Measurements from ENCODE around the gene PRXL2A.
"Not testable (repeated sequence)": the region's sequence is repeated elsewhere in the genome, so short reads cannot be mapped to it uniquely, and the experiment has no call there.

Gene PRXL2A

DNA sequence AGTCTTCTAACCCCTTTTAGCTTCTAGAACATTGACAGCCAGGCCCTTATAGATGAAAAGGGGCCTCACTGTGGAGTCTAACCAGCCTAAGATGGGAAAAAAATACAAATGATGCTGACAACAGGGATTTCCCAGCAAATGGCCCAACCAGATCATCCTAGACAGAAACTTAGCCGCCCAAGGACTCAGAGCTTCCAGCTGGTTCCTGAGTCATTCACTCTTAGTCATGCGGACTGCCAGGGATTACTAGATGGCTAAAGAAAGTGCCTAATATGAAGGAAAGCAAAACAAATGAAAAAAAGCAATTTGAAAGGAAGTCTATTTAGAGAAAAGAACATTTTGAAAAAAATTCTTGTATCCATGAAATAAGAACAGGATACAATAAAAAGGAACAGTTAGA is 69.5 kb downstream of the PRXL2A start:
- peak; percentile 24 for DNase-seq

GRCh38 chr10:80480373-80480772 is 72.0 kb downstream of the PRXL2A start:
- not testable (repeated sequence) for DNase-seq

- DNase-seq, result no peak
Observed at GRCh38 chr10:80480852-80481251, 72.5 kb downstream of the PRXL2A start.

DNA sequence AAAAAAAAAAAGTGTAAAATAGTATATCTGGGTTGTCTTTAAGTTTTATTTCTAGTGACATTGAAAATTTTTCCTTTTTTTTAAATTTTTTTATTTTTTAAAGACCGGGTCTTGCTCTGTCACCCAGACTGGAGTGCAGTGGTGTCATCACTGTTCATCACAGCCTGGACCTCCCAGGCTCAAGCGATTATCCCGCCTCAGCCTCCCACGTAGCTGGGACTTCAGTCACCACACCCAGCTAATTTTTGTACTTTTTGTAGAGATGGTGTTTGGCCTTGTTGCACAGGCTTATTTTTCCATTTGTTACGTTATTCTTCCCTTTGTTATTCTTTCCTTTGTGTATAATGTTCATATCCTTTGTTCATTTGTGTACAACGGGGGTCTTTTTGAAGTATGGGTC is 75.9 kb downstream of the PRXL2A start:
- DNase-seq, result no peak

DNA sequence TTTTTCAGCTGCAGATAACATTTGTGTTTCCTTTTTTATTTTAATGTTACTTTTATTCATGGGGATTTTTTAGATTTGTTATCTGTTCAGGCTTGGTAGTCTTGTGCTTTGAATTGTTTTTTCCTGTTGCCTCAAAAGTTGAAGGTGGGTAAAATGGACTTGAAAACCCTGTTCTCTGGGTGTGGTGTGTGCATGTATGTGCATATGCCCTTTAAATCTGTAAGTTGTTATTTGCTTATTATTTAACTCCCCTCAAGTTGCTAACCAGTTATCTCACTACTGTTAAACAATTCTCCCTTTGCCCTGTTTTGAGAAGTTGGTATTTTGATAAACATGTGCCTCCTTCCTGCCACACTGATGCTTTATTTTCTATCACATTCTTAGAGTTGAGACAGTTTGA is 76.3 kb downstream of the PRXL2A start:
- no peak for DNase-seq

DNA sequence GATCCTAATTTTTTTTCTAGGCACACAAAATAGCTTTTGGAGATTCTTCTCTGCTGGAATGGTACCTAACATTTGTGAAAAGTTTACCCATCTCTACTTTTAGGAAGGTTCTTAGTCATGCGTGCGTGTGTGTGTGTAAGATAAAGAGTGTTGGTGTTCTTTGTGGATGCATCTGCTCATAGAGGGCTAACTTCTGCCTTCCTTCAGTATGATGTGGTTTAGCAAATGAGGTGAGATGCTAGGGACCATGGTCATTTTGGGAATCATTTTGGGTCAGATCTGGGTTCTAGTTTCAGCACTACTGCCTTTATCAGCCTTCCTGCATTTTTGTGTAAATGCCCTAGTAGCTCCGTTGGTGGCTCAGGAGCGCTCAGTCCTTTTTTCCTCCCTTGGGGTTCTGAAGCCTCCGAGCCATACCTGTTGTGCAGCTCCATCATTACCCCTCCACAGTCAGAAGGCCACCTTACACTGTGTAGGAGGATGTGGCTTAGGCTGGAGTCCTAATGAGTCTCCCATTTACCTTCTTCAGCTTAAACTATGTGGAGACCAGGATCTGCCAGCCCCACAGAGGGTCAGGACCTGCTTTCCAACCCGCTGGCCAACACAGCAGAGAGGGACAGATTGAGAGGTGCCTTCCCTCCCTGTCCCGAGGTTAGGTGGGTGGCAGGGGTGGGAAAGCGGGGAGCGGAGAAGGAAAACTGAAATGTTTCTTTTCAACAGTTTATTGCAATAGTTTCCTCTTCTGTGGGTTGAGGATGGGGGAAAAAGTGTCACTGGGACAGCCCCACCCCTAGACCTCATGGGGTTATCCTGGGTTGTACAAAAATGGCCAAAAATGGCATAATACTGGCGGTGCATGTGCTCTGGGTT is 77.0 kb downstream of the PRXL2A start:
- DNase-seq, result no peak

DNA sequence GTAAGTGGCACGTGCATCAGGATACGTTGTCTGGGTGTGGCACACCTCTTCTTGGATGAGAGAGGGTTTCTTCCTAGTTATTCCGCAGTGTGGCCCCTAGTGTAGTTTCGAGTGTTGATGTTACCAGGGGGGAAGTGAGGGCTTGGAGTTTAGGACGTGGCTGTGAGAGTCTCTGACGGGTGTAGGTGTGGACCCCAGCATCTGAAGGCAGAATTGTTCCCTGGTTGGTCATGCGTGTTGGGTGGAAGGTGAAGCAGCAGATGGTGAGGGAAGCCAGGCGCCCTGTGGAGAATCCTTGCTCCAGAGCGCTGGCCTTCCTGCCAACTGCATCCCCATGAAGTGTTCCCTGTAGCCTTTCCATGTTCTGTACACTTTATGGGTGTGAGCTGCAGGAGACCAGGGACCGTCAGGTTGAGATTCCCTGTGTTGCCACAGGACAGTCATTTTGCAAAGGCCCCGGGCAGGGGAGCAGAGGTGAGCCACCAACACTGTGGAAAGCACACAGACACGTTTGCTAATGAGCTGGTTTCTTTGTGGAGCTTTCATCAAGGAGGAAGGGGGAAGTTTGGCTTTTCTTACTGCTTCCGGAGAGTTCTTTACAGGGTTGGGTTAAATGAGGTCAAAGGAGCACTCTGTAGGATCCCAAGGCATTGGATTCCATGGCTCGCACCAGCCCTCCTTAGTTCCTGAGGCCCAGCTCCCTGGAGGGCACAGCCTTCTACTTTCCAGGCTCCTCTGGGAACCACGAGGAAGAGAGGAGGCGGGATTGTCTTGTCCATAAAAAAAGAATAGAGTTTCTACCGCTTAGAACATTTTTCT is 77.8 kb downstream of the PRXL2A start:
- DNase-seq, result no peak
